Endothelial cell of umbilical vein (primary cell): ENCODE data around the gene PLEKHA7. TPM values are rescaled to one million over a fixed set of nuclear protein-coding genes. Genes with fewer than 3 reads are reported as not detected.

ENCODE experiments used
- BruUV-seq: library from RNA; stranded (reverse); fragments of 400-500 nt; replicated peaks from 2 replicates; lab custom pipeline; 2021; lab: Mats Ljungman, UMichigan
- CTCF ChIA-PET: fragments of 300-600, 350-600 bp; sonication (Branson Sonifier 250); formaldehyde crosslinking; loops from one replicate; lab custom pipeline; 2021; ENCODE audit warnings: antibody characterized with exemption, inconsistent platforms; lab: Charles Lee
- POLR2A ChIA-PET: fragments of 300-600, 350-600 bp; sonication (Branson Sonifier 250); formaldehyde crosslinking; loops from one replicate; lab custom pipeline; 2021; ENCODE audit warnings: antibody characterized with exemption, inconsistent platforms; lab: Charles Lee
- DNase-seq: peaks from one replicate; pipeline ENCODE4 v3.0.0-alpha.2; 2011; ENCODE audit warnings: low read depth, low spot score
- FAIRE-seq: peaks from 2 replicates; lab custom pipeline; 2011; peaks lifted over from hg19 to GRCh38; lab: Jason Lieb, UNC
- H2AFZ ChIP-seq: 2 replicates; pipeline ENCODE4 v1.6.0; 2012; ENCODE audit warnings: low read depth, low read length, control low read depth, inconsistent platforms
- H3K27ac ChIP-seq: 2 replicates; pipeline ENCODE4 v1.5.1; 2011; ENCODE audit warnings: low read depth, mild to moderate bottlenecking, control low read depth, low read length, moderate library complexity; ENCODE audit not compliant: insufficient read depth
- H3K27me3 ChIP-seq, 2 experiments: 2 replicates each; pipeline versions ENCODE4 v1.6.0 to v1.6.1; 2011; ENCODE audit warnings: low read length in 2 of 2, mixed read lengths in 1 of 2; ENCODE audit not compliant: control insufficient read depth in 2 of 2, insufficient read depth in 2 of 2
- H3K36me3 ChIP-seq, 2 experiments: 2 replicates in 1 of 2; 3 replicates in 1 of 2; pipeline ENCODE4 v1.5.1; 2011; ENCODE audit warnings: low read length in 2 of 2, mild to moderate bottlenecking in 1 of 2, moderate library complexity in 1 of 2; ENCODE audit not compliant: control insufficient read depth in 2 of 2, insufficient read depth in 2 of 2; ENCODE audit errors: extremely low read depth in 1 of 2
- H3K4me1 ChIP-seq: 3 replicates; pipeline ENCODE4 v1.5.1; 2011; ENCODE audit warnings: mild to moderate bottlenecking, low read length; ENCODE audit not compliant: control insufficient read depth, insufficient read depth; ENCODE audit errors: extremely low read depth
- H3K4me2 ChIP-seq: 2 replicates; pipeline ENCODE4 v1.6.1; 2011; ENCODE audit warnings: low read length, control low read depth, mixed read lengths; ENCODE audit not compliant: insufficient read depth
- H3K4me3 ChIP-seq, 3 experiments: fragments of 200-600 bp in 1 of 3; sonication (generic), shearing (Covaris generic) in 1 of 3; replicated peaks in 1 of 3; 2 replicates each; pipeline ENCODE4 v1.5.1; 2011 to 2016; ENCODE audit warnings: control low read depth in 3 of 3, low read length in 3 of 3, mild to moderate bottlenecking in 2 of 3, inconsistent platforms in 1 of 3, low read depth in 1 of 3, moderate library complexity in 1 of 3; ENCODE audit not compliant: insufficient read depth in 1 of 3
- H3K79me2 ChIP-seq: 2 replicates; pipeline ENCODE4 v1.6.0; 2012; ENCODE audit warnings: low read length, inconsistent platforms; ENCODE audit not compliant: control insufficient read depth, insufficient read depth
- H3K9ac ChIP-seq: replicated peaks from 2 replicates; pipeline ENCODE3; 2011; ENCODE audit warnings: low read length, control low read depth; ENCODE audit not compliant: insufficient read depth; ENCODE audit errors: extremely low read depth
- H3K9me1 ChIP-seq: replicated peaks from 3 replicates; pipeline ENCODE4 v1.6.0; 2011; ENCODE audit warnings: mild to moderate bottlenecking, low read length; ENCODE audit not compliant: control insufficient read depth, insufficient read depth; ENCODE audit errors: extremely low read depth
- H3K9me3 ChIP-seq: replicated peaks from 2 replicates; pipeline ENCODE4 v1.5.1; 2012; ENCODE audit warnings: low read length, inconsistent platforms; ENCODE audit not compliant: control insufficient read depth, insufficient read depth
- H4K20me1 ChIP-seq: replicated peaks from 2 replicates; pipeline ENCODE3; 2011; ENCODE audit warnings: mild to moderate bottlenecking, low read length; ENCODE audit not compliant: control insufficient read depth, insufficient read depth; ENCODE audit errors: extremely low read depth
- EZH2 ChIP-seq: IDR thresholded peaks from 2 replicates; pipeline ENCODE4 v1.6.1; 2012; ENCODE audit warnings: borderline replicate concordance, low read depth, mild to moderate bottlenecking, moderate library complexity, low read length, inconsistent platforms; ENCODE audit not compliant: severe bottlenecking
- FOS ChIP-seq: IDR thresholded peaks from 2 replicates; pipeline ENCODE4 v1.6.1; 2011; ENCODE audit warnings: mild to moderate bottlenecking, low read length, moderate library complexity, borderline replicate concordance; ENCODE audit not compliant: insufficient read depth
- GATA2 ChIP-seq: IDR thresholded peaks from 2 replicates; pipeline ENCODE4 v1.7.0; 2011; ENCODE audit warnings: low read depth, mild to moderate bottlenecking, moderate library complexity, mixed read lengths, low read length; ENCODE audit not compliant: insufficient read length, insufficient read depth
- MAX ChIP-seq: IDR thresholded peaks from 2 replicates; pipeline ENCODE4 v1.6.1; 2011; ENCODE audit not compliant: insufficient read depth, insufficient read length
- POLR2A ChIP-seq: IDR thresholded peaks from 2 replicates; pipeline ENCODE4 v1.6.1; 2012; ENCODE audit warnings: low read depth, mild to moderate bottlenecking, control low read depth, low read length
- POLR2AphosphoS5 ChIP-seq: IDR thresholded peaks from 2 replicates; pipeline ENCODE4 v1.6.1; 2012; ENCODE audit warnings: low read depth, mild to moderate bottlenecking, control low read depth, low read length, moderate library complexity; ENCODE audit not compliant: insufficient read depth
- dilution Hi-C: fragments of 300-500 bp; cut with MboI; formaldehyde crosslinking; loops from one replicate; pipeline ENCODE4 v1.15.0; 2019; ENCODE audit warnings: low sequenced_read_pairs; ENCODE audit not compliant: extremely low pct_ligation_motif_present
- intact Hi-C: fragments of 100-400 bp; cut with micrococcal nuclease; formaldehyde crosslinking; loops from one replicate; pipeline ENCODE4 v1.10.0; 2022
- polyA plus RNA-seq, 4 experiments: library from polyadenylated mRNA; depleted of rRNA in 3 of 4; stranded (reverse) in 3 of 4; unstranded in 1 of 4; fragments of >200 nt; gene quantifications; 2 replicates each; pipeline versions ENCODE4 v1.2.1 to v1.2.3, GENCODE V29; 2011 to 2012; ENCODE audit warnings: missing spikeins in 1 of 4
- total RNA-seq: library from RNA; stranded (reverse); gene quantifications from 2 replicates; pipeline ENCODE4 v1.2.3, GENCODE V29; 2021
- TF ChIP-seq, protein P1 (sequence below), 2 donors: IDR thresholded peaks; 1 replicate in 1 of 2; 2 replicates in 1 of 2; pipeline ENCODE4 v1.5.1; 2011; ENCODE audit warnings: low read length in 2 of 2, mild to moderate bottlenecking in 2 of 2, moderate library complexity in 2 of 2, control low read depth in 1 of 2, inconsistent platforms in 1 of 2, low read depth in 1 of 2; ENCODE audit not compliant: insufficient read depth in 1 of 2; ENCODE audit errors: extremely low read depth in 1 of 2

Gene PLEKHA7
- total and polyA plus RNA-seq, 2 donors (not counting 3 experiments of a cell fraction or from before 2014, with no cell fraction given), result 1.7 to 3.8 TPM

- Histone ChIP-seq H3K9ac (no peak overlapping the region), H3K9me1 (no peaks in the 10 kb centered on the region), H3K4me3 (no peak overlapping the region), H2AFZ (no peak overlapping the region), H3K27me3 (peaks cover 0 to 8% of the 10 kb centered on the region in 2 experiments), H4K20me1 (no peaks in the 10 kb centered on the region), H3K36me3 (no peaks in the 10 kb centered on the region), H3K79me2 (no peaks in the 10 kb centered on the region), H3K9me3 (no peaks in the 10 kb centered on the region), H3K4me1 (no peaks in the 10 kb centered on the region), H3K4me2 (no peak overlapping the region), H3K27ac (no peak overlapping the region)
- CTCF ChIA-PET, result interaction anchor here (1.3 to 4.2 kb wide), 4 partner anchors 12 to 288 kb away, joined by 3 to 15 read pairs (median 4); no protein-coding TSS in a partner anchor
- POLR2A ChIA-PET, result no interaction called here
- dilution Hi-C loops (no loop called here), intact Hi-C loops (no loop called here)
- FAIRE-seq (no peak), DNase-seq (no peak)
- TF ChIP-seq GATA2 (no peak), FOS (no peak), MAX (no peak), EZH2 (no peak), POLR2A (no peak), POLR2AphosphoS5 (no peak)
- TF ChIP-seq, protein P1, sequence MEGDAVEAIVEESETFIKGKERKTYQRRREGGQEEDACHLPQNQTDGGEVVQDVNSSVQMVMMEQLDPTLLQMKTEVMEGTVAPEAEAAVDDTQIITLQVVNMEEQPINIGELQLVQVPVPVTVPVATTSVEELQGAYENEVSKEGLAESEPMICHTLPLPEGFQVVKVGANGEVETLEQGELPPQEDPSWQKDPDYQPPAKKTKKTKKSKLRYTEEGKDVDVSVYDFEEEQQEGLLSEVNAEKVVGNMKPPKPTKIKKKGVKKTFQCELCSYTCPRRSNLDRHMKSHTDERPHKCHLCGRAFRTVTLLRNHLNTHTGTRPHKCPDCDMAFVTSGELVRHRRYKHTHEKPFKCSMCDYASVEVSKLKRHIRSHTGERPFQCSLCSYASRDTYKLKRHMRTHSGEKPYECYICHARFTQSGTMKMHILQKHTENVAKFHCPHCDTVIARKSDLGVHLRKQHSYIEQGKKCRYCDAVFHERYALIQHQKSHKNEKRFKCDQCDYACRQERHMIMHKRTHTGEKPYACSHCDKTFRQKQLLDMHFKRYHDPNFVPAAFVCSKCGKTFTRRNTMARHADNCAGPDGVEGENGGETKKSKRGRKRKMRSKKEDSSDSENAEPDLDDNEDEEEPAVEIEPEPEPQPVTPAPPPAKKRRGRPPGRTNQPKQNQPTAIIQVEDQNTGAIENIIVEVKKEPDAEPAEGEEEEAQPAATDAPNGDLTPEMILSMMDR (IDR thresholded peaks at IDR 0.05; ENCODE audit: extremely low read depth in 1 of 2, insufficient read depth in 1 of 2, low read depth in 1 of 2, low read length in 2 of 2), result no peak
- no TSS peak for BruUV-seq
Measured at GRCh38 chr11:16773981-16774935, 240.0 kb downstream of the PLEKHA7 start.
